ENCODE data around the gene CDK8.

Gene CDK8

GRCh38 chr13:26435646-26436045, 181.7 kb downstream of the CDK8 start:
- in situ Hi-C loops (cut with MboI; ENCODE audit: low sequenced_read_pairs) = no loop called here

- in situ Hi-C loops (cut with MboI; ENCODE audit: low sequenced_read_pairs) = no loop called here
Measured at GRCh38 chr13:26436914-26437313, 183.0 kb downstream of the CDK8 start.

DNA sequence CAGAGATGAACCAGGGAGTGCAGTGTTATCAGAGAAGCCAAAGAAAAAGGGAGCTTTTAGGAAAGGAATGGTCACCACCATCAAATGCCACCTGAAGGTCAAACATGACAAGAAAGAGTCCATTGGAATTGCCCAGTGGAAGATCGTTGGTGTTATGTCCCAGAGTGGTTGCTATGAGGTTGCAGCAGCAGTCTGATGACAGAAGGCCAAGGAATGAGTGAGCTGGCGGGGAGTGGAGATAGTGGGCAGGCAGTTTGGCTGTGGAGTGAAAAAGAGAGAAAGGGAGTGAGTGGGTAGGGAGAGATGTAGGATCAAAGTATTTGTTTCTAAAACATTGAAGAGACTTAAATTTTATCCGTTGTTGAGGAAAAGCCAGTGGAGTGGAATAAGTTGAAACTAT, 186.2 kb downstream of the CDK8 start:
- in situ Hi-C loops (cut with MboI; ENCODE audit: low sequenced_read_pairs) = no loop called here

GRCh38 chr13:26441476-26441875, 187.5 kb downstream of the CDK8 start:
- in situ Hi-C loops (cut with MboI; ENCODE audit: low sequenced_read_pairs) = no loop called here

DNA sequence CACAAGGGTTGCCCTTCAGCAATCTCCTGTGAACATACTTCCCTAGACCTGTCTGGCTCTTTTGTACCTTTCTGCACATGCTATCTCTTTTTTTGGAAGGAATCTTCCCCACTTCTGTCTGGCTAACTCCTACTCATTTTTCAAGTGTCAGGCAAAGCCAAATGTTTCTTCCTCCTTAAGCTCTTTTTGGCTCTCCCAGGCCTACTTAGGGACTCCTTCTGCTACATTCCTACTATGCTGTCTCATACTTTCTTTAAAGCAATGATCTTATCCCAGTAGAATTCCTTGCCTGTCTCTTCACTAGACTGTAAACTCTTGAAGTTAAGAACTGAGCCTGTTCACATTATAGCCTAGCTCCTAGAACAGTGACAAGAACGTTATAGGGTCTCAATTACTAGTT, 188.6 kb downstream of the CDK8 start:
- in situ Hi-C loops (cut with MboI; ENCODE audit: low sequenced_read_pairs) = no loop called here

- in situ Hi-C loops (cut with MboI; ENCODE audit: low sequenced_read_pairs) = no loop called here
Measured at GRCh38 chr13:26445092-26445491, 191.2 kb downstream of the CDK8 start.

DNA sequence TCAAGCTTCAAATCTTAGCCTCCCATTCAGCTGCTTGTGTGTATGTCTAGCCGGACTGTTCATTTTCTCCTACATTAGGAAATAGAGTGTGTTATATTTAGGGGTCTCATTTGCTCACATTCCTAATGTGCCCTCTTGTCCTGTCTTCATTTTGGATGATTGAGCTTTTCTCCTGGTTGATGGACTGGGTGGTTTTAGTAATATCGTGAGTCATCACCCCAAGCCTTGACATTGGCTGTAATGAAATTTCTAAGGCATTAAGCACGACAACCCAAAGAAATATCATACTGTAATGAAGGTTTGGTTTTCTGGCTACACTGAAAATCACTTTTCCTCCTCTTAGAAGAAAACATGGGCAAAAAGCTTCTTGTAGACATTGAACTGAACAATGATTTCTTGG, 192.8 kb downstream of the CDK8 start:
- in situ Hi-C loops (cut with MboI; ENCODE audit: low sequenced_read_pairs) = no loop called here

DNA sequence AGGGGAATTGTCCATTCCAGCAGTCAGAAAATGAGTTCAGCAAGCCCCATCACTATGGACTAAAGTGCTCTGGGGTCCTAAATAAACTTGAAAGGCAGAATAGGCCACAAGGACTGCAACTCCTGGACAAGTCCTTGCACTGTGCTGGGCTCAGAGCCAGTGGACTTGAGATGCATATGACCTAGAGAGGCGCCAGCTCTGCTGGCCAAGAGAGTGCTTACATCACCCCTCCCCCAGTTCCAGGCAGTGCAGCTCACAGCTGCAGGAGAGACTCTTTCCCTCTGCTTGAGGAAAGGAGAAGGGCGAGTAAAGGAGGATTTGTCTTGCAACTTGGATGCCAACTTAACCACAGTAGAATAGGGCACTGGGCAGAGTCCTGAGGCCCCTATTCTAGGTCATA, 194.1 kb downstream of the CDK8 start:
- in situ Hi-C loops (cut with MboI; ENCODE audit: low sequenced_read_pairs) = no loop called here

- in situ Hi-C loops (cut with MboI; ENCODE audit: low sequenced_read_pairs) = no loop called here
Measured at GRCh38 chr13:26449063-26449848, 195.3 kb downstream of the CDK8 start.
